Osteocyte (in vitro differentiated cells): ENCODE data around the gene LNX1. TPM values are rescaled to one million over a fixed set of nuclear protein-coding genes. Genes with fewer than 3 reads are reported as not detected.

ENCODE experiments used
- DNase-seq: peaks from one replicate; pipeline ENCODE4 v3.0.0; 2021; ENCODE audit warnings: mixed read lengths; ENCODE audit not compliant: unreplicated experiment; ENCODE audit errors: extremely low spot score
- H3K27ac Mint-ChIP-seq: one replicate; pipeline ENCODE4 v1.8.0; 2021; ENCODE audit warnings: mild to moderate bottlenecking, mixed read lengths; ENCODE audit not compliant: unreplicated experiment
- H3K27me3 Mint-ChIP-seq: one replicate; pipeline ENCODE4 v1.8.0; 2021; ENCODE audit warnings: mixed read lengths; ENCODE audit not compliant: unreplicated experiment
- H3K36me3 Mint-ChIP-seq: one replicate; pipeline ENCODE4 v1.8.0; 2021; ENCODE audit warnings: mixed read lengths; ENCODE audit not compliant: unreplicated experiment
- H3K4me1 Mint-ChIP-seq: one replicate; pipeline ENCODE4 v1.8.0; 2021; ENCODE audit warnings: mixed read lengths; ENCODE audit not compliant: unreplicated experiment
- H3K4me3 Mint-ChIP-seq: one replicate; pipeline ENCODE4 v1.8.0; 2021; ENCODE audit warnings: mild to moderate bottlenecking, moderate library complexity, mixed read lengths; ENCODE audit not compliant: unreplicated experiment
- H3K9me3 Mint-ChIP-seq: one replicate; pipeline ENCODE4 v1.8.0; 2021; ENCODE audit warnings: mixed read lengths; ENCODE audit not compliant: unreplicated experiment
- CTCF ChIP-seq: fragments of 200-600 bp; sonication (generic); IDR thresholded peaks from 2 replicates; pipeline ENCODE4 v1.5.0; 2021; ENCODE audit warnings: antibody characterized with exemption, mild to moderate bottlenecking, moderate library complexity
- total RNA-seq: library from RNA; stranded (reverse); gene quantifications from 2 replicates; pipeline ENCODE4 v1.2.1, GENCODE V29; 2021

LNX1 gene
- total RNA-seq, 1 donor from 2014 or later, result 0.24 TPM

GRCh38 chr4:53598483-53598882 is 7.2 kb upstream of the LNX1 start:
- Mint-ChIP-seq H3K27me3 (no peaks in the 10 kb centered on the region), H3K36me3 (no peaks in the 10 kb centered on the region), H3K4me3 (no peak overlapping the region), H3K4me1 (peaks cover 9% of the 10 kb centered on the region), H3K27ac (no peak overlapping the region), H3K9me3 (no peaks in the 10 kb centered on the region)
- TF ChIP-seq CTCF, result no peak
- no peak for DNase-seq

- TF ChIP-seq CTCF, result no peak
- no peaks in the 10 kb centered on the region for H3K36me3 Mint-ChIP-seq
- no peak overlapping the region for H3K4me3 Mint-ChIP-seq
- H3K27me3 Mint-ChIP-seq, result no peaks in the 10 kb centered on the region
- no peak for DNase-seq
- peaks cover 24% of the 10 kb centered on the region for H3K4me1 Mint-ChIP-seq
- no peaks in the 10 kb centered on the region for H3K9me3 Mint-ChIP-seq
- H3K27ac Mint-ChIP-seq, result no peak overlapping the region
Observed at GRCh38 chr4:53596901-53597300, 5.6 kb upstream of the LNX1 start.

- Mint-ChIP-seq H3K27me3 (no peaks in the 10 kb centered on the region), H3K27ac (no peak overlapping the region), H3K9me3 (no peaks in the 10 kb centered on the region), H3K36me3 (no peaks in the 10 kb centered on the region), H3K4me3 (no peak overlapping the region), H3K4me1 (peaks cover 32% of the 10 kb centered on the region)
- no peak for TF ChIP-seq CTCF
- no peak for DNase-seq
Observed at GRCh38 chr4:53595834-53596233, 4.5 kb upstream of the LNX1 start.

- Mint-ChIP-seq H3K4me1 (peaks cover 38% of the 10 kb centered on the region), H3K36me3 (no peaks in the 10 kb centered on the region), H3K9me3 (no peaks in the 10 kb centered on the region), H3K27ac (no peak overlapping the region), H3K27me3 (no peaks in the 10 kb centered on the region), H3K4me3 (no peak overlapping the region)
- TF ChIP-seq CTCF, result no peak
- no peak for DNase-seq
Observed at GRCh38 chr4:53595204-53595603, 3.9 kb upstream of the LNX1 start.

- DNase-seq, result no peak
- Mint-ChIP-seq H3K36me3 (no peaks in the 10 kb centered on the region), H3K9me3 (no peaks in the 10 kb centered on the region), H3K27ac (no peak overlapping the region), H3K4me1 (peaks cover 37% of the 10 kb centered on the region), H3K4me3 (no peak overlapping the region), H3K27me3 (no peaks in the 10 kb centered on the region)
- TF ChIP-seq CTCF, result no peak
Observed at GRCh38 chr4:53593765-53594164, 2.5 kb upstream of the LNX1 start.
